HTR-8/SVneo (cell line): ENCODE results near the gene OBSL1.

Source experiments
- DNase-seq: peaks from one replicate; pipeline ENCODE4 v3.0.0; 2011; ENCODE audit warnings: low spot score, mixed read lengths; ENCODE audit not compliant: insufficient read length
- FAIRE-seq: peaks from 2 replicates; lab custom pipeline; 2011; peaks lifted over from hg19 to GRCh38; lab: Jason Lieb, UNC

OBSL1 gene

DNA sequence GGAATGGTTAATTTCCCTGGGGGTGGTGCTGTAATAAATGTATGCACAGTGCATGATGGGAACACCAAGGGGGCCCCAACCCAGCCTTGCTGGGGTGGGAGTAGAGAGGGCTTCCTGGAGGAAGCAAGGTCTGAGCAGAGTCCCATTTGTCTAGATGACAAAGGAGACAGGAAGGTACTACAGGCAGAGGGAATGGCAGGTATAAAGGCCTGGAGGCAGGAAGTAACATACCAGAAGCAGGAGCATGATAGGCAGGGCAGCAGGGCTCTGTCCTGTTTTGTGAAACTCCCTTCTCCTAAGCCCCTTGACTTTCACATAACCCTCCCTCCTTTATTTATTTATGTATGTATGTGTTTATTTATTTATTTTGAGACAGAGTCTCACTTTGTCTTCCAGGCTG, 68.7 kb downstream of the OBSL1 start:
- no peak for FAIRE-seq
- DNase-seq = no peak

DNA sequence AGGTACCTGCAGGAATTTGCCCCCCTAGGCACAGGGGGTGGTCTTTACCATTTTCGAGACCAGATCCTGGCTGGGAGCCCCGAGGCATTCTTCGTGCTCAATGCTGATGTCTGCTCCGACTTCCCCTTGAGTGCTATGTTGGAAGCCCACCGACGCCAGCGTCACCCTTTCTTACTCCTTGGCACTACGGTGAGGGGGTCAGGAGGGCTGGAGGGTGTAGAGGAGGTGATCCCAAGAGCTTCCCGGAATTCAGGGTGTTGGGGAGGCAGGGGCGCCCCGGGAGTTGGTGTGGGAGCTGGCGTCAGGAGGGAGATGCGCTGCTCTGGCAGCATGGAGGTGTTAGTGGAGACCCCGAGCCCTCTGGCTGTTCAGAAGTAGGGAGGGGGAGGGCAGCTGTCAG, 69.5 kb downstream of the OBSL1 start:
- no peak for DNase-seq
- FAIRE-seq = no peak
